ENCODE results near the gene MBD5. TPM values are rescaled to one million over a fixed set of nuclear protein-coding genes. Genes with fewer than 3 reads are reported as not detected.
A peak's percentile ranks its signal among the peaks of the same experiment; 100 is the strongest.
"Not testable (repeated sequence)": the region's sequence is repeated elsewhere in the genome, so short reads cannot be mapped to it uniquely, and the experiment has no call there.

Gene MBD5
- total RNA-seq (ENCODE audit: insufficient read depth, low replicate concordance) = 84.5 TPM

- peak; percentile 80 for DNase-seq (ENCODE audit: low spot score)
These were observed at the start of gene MBD5 for GRCh38 chr2:148021059-148021861. TSS of gene MBD5 (plus strand) at chr2:148021091.

GRCh38 chr2:147976102-147976501 is 44.8 kb upstream of the MBD5 start:
- no peak for DNase-seq (ENCODE audit: low spot score)

GRCh38 chr2:147977679-147978078 is 43.2 kb upstream of the MBD5 start:
- no peak for DNase-seq (ENCODE audit: low spot score)

- peak; percentile 14 for DNase-seq (ENCODE audit: low spot score)
These were observed 39.9 kb upstream of the MBD5 start for GRCh38 chr2:147980940-147981528.

- no peak for DNase-seq (ENCODE audit: low spot score)
These were observed 31.8 kb upstream of the MBD5 start for GRCh38 chr2:147989102-147989501.

- peak; percentile 54 for DNase-seq (ENCODE audit: low spot score)
These were observed 31.0 kb upstream of the MBD5 start for GRCh38 chr2:147989809-147990403.

GRCh38 chr2:147994965-147995364 is 25.9 kb upstream of the MBD5 start:
- DNase-seq (ENCODE audit: low spot score) = not testable (repeated sequence)

GRCh38 chr2:147996828-147997227 is 24.1 kb upstream of the MBD5 start:
- no peak for DNase-seq (ENCODE audit: low spot score)

- DNase-seq (ENCODE audit: low spot score) = no peak
These were observed 22.7 kb upstream of the MBD5 start for GRCh38 chr2:147998203-147998602.

- DNase-seq (ENCODE audit: low spot score) = no peak
These were observed 21.8 kb upstream of the MBD5 start for GRCh38 chr2:147999126-147999525.

GRCh38 chr2:148000095-148000494 is 20.8 kb upstream of the MBD5 start:
- DNase-seq (ENCODE audit: low spot score) = no peak

GRCh38 chr2:148002420-148002819 is 18.5 kb upstream of the MBD5 start:
- not testable (repeated sequence) for DNase-seq (ENCODE audit: low spot score)

GRCh38 chr2:148006249-148007007 is 14.5 kb upstream of the MBD5 start:
- DNase-seq (ENCODE audit: low spot score) = no peak

- DNase-seq (ENCODE audit: low spot score) = no peak
These were observed 13.5 kb upstream of the MBD5 start for GRCh38 chr2:148007219-148007900.

- not testable (repeated sequence) for DNase-seq (ENCODE audit: low spot score)
These were observed 12.5 kb upstream of the MBD5 start for GRCh38 chr2:148008411-148008810.

- DNase-seq (ENCODE audit: low spot score) = no peak
These were observed 7.0 kb upstream of the MBD5 start for GRCh38 chr2:148013876-148014275.

GRCh38 chr2:148014616-148015015 is 6.3 kb upstream of the MBD5 start:
- DNase-seq (ENCODE audit: low spot score) = no peak

- peak; percentile 100 for DNase-seq (ENCODE audit: low spot score)
These were observed 506 bp upstream of the MBD5 start, which contains the start of gene ORC4 for GRCh38 chr2:148020111-148021058. TSS of gene ORC4 (minus strand) at chr2:148020737. CDS start at chr2:147975958, 44,779 bp downstream.

GRCh38 chr2:148021886-148022285 is 995 bp downstream of the MBD5 start:
- no peak for DNase-seq (ENCODE audit: low spot score)

- no peak for DNase-seq (ENCODE audit: low spot score)
These were observed 1.5 kb downstream of the MBD5 start for GRCh38 chr2:148022351-148022750.
